ENCODE measurements around the gene TRIM32. TPM values are rescaled to one million over a fixed set of nuclear protein-coding genes. Genes with fewer than 3 reads are reported as not detected.

TRIM32 gene
- 18.7 to 23.9 TPM (median 20.1 TPM) in 5 replicates for total RNA-seq (2022; extraction: Qiagen RNA extraction; ENCODE audit: low read depth)

GRCh38 chr9:116687074-116687753 is at the start of gene TRIM32:
TSS of gene TRIM32 (plus strand) at chr9:116687305. CDS start at chr9:116697743, 10,438 bp downstream.

Measured in A549 treated with ZK216348 at 1 μM for 4 hours (cell line).